Fibroblast of lung (primary cell): ENCODE results near the gene VCAN. TPM values are rescaled to one million over a fixed set of nuclear protein-coding genes. Genes with fewer than 3 reads are reported as not detected.

Experiments
- DNase-seq, 2 donors: peaks; one replicate each; pipeline versions ENCODE4 v3.0.0 to v3.0.0-alpha.2; 2010; ENCODE audit warnings: low read depth in 2 of 2
- H2AFZ ChIP-seq: 2 replicates; pipeline ENCODE4 v1.5.1; 2012; ENCODE audit warnings: low read length, control low read depth, inconsistent platforms
- H3K27ac ChIP-seq: 2 replicates; pipeline ENCODE4 v1.5.1; 2011; ENCODE audit warnings: low read length, control low read depth; ENCODE audit not compliant: insufficient read depth
- H3K27me3 ChIP-seq: 2 replicates; pipeline ENCODE4 v1.5.1; 2011; ENCODE audit warnings: mild to moderate bottlenecking, low read length; ENCODE audit not compliant: control insufficient read depth, insufficient read depth
- H3K36me3 ChIP-seq: 2 replicates; pipeline ENCODE4 v1.5.1; 2011; ENCODE audit warnings: low read length; ENCODE audit not compliant: control insufficient read depth, insufficient read depth
- H3K4me1 ChIP-seq: 2 replicates; pipeline ENCODE4 v1.5.1; 2011; ENCODE audit warnings: low read length; ENCODE audit not compliant: control insufficient read depth, insufficient read depth; ENCODE audit errors: extremely low read depth
- H3K4me2 ChIP-seq: 2 replicates; pipeline ENCODE4 v1.5.1; 2011; ENCODE audit warnings: low read length, control low read depth; ENCODE audit not compliant: insufficient read depth; ENCODE audit errors: extremely low read depth
- H3K4me3 ChIP-seq, 4 experiments: fragments of 200-600 bp in 1 of 4; sonication (generic) in 1 of 4; replicated peaks in 1 of 4; 2 replicates each; pipeline ENCODE4 v1.5.1; 2011 to 2016; ENCODE audit warnings: low read length in 4 of 4, low read depth in 3 of 4, mild to moderate bottlenecking in 3 of 4, control low read depth in 2 of 4, inconsistent platforms in 1 of 4, mixed read lengths in 1 of 4; ENCODE audit not compliant: insufficient read depth in 1 of 4; ENCODE audit errors: control extremely low read depth in 1 of 4
- H3K79me2 ChIP-seq: 2 replicates; pipeline ENCODE4 v1.5.1; 2012; ENCODE audit warnings: mild to moderate bottlenecking, low read length, inconsistent platforms; ENCODE audit not compliant: control insufficient read depth, insufficient read depth
- H3K9ac ChIP-seq: 2 replicates; pipeline ENCODE4 v1.5.1; 2011; ENCODE audit warnings: mild to moderate bottlenecking, low read length, control low read depth; ENCODE audit not compliant: insufficient read depth
- H3K9me3 ChIP-seq: 2 replicates; pipeline ENCODE4 v1.5.1; 2012; ENCODE audit warnings: low read depth, low read length; ENCODE audit not compliant: control insufficient read depth, insufficient read depth
- H4K20me1 ChIP-seq: 2 replicates; pipeline ENCODE4 v1.5.1; 2011; ENCODE audit warnings: low read length; ENCODE audit not compliant: control insufficient read depth, insufficient read depth; ENCODE audit errors: extremely low read depth
- EZH2 ChIP-seq: IDR thresholded peaks from 2 replicates; pipeline ENCODE4 v1.5.1; 2012; ENCODE audit warnings: low read length, control low read depth, mild to moderate bottlenecking; ENCODE audit errors: missing control alignments
- polyA plus RNA-seq, 2 donors: library from polyadenylated mRNA; depleted of rRNA in 1 of 2; stranded (reverse) in 1 of 2; unstranded in 1 of 2; fragments of >200 nt; gene quantifications; 2 replicates each; pipeline ENCODE4 v1.2.1, GENCODE V29; 2011 to 2012; ENCODE audit warnings: missing spikeins in 1 of 2
- total RNA-seq: library from RNA; depleted of rRNA; stranded (reverse); fragments of >200 nt; gene quantifications from 2 replicates; pipeline ENCODE4 v1.2.1, GENCODE V29; 2014
- TF ChIP-seq, protein P1 (sequence below), 2 donors: IDR thresholded peaks in 1 of 2; conservative IDR thresholded peaks in 1 of 2; 1 replicate in 1 of 2; 2 replicates in 1 of 2; pipeline ENCODE4 v1.5.1; 2011 to 2012; ENCODE audit warnings: low read length in 2 of 2, control low read depth in 1 of 2, inconsistent platforms in 1 of 2, low read depth in 1 of 2, mild to moderate bottlenecking in 1 of 2

The VCAN gene
- total and polyA plus RNA-seq, 2 donors (not counting 1 experiment from before 2014, with no cell fraction given) = 51.9 to 227 TPM

DNA sequence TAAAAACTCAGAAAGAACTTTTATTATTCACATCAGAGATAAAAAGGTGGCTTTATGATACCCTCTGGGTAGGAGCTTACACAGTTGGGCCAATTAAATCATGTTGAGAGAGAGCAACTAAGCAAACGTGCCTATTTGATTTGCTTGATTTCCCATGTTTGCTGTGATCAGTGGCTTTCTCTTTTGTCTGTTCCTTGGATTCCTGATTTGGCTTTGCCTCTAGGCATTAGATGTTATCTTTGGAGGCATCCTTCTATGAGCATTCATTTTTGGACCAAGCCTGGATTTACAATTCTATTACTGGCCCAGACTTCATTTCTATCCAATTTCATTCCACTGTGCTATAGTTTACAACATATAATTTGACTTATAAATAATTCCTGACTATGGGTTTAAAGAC lies 35.9 kb downstream of the VCAN start:
- Histone ChIP-seq H4K20me1 (peaks cover 1% of the 10 kb centered on the region), H3K36me3 (no peaks in the 10 kb centered on the region), H3K27ac (no peak overlapping the region), H3K9me3 (no peaks in the 10 kb centered on the region), H2AFZ (no peak overlapping the region), H3K27me3 (no peaks in the 10 kb centered on the region), H3K4me1 (peaks cover 9% of the 10 kb centered on the region), H3K4me3 (no peak overlapping the region), H3K79me2 (no peaks in the 10 kb centered on the region), H3K9ac (no peak overlapping the region), H3K4me2 (no peak overlapping the region)
- no peak for DNase-seq
- no peak for TF ChIP-seq EZH2
- TF ChIP-seq, protein P1, sequence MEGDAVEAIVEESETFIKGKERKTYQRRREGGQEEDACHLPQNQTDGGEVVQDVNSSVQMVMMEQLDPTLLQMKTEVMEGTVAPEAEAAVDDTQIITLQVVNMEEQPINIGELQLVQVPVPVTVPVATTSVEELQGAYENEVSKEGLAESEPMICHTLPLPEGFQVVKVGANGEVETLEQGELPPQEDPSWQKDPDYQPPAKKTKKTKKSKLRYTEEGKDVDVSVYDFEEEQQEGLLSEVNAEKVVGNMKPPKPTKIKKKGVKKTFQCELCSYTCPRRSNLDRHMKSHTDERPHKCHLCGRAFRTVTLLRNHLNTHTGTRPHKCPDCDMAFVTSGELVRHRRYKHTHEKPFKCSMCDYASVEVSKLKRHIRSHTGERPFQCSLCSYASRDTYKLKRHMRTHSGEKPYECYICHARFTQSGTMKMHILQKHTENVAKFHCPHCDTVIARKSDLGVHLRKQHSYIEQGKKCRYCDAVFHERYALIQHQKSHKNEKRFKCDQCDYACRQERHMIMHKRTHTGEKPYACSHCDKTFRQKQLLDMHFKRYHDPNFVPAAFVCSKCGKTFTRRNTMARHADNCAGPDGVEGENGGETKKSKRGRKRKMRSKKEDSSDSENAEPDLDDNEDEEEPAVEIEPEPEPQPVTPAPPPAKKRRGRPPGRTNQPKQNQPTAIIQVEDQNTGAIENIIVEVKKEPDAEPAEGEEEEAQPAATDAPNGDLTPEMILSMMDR (conservative IDR thresholded peaks at IDR 0.05 in 1 of 2, IDR thresholded peaks at IDR 0.05 in 1 of 2; ENCODE audit: low read depth in 1 of 2, low read length in 2 of 2) = no peak

DNA sequence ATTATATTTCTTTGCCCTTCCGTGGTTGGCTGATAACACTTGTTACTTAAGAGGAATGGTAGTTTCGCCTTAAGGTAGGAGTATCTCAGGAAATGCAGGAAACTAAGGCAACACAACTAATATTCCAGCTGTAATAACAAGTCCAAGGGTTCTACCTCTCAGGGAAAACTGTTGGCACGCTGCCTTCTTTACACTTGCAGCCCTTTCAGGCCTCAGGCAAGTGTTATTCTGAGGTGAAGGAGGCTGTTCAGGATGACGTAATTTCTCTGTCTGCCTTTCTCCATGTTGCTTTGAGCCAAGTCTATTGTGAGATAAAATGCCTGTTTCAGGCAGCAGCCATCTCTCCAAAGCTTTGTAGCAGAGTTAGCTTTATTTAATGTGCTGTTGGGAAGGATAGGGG lies 38.0 kb downstream of the VCAN start:
- peak; percentile 50 to 94 for DNase-seq
- Histone ChIP-seq H2AFZ (no peak overlapping the region), H4K20me1 (no peaks in the 10 kb centered on the region), H3K4me2 (no peak overlapping the region), H3K4me1 (no peaks in the 10 kb centered on the region), H3K27me3 (no peaks in the 10 kb centered on the region), H3K9ac (no peak overlapping the region), H3K36me3 (no peaks in the 10 kb centered on the region), H3K9me3 (no peaks in the 10 kb centered on the region), H3K27ac (no peak overlapping the region), H3K4me3 (no peak overlapping the region), H3K79me2 (no peaks in the 10 kb centered on the region)
- no peak for TF ChIP-seq EZH2
- TF ChIP-seq, protein P1 (conservative IDR thresholded peaks at IDR 0.05 in 1 of 2, IDR thresholded peaks at IDR 0.05 in 1 of 2; ENCODE audit: low read depth in 1 of 2, low read length in 2 of 2) = no peak

DNA sequence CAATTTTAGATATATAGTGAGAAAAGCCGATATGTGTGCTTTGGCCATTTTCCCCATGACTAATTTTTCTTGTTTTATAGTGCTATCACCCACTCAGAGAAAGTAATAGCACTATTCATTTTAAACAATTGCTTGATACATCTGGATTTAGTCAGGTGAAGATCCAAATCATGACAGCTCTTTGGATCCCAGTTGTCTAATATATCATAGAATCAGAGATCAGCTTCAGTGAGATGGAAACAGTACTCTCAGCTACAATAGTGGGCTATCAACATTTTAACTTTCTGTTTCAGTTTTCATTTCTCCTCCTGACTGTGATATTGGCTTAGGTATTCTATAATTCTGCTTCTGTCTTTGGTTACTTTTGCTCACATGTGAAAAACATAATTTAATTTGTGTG lies 38.7 kb downstream of the VCAN start:
- H3K36me3 ChIP-seq = no peaks in the 10 kb centered on the region
- H3K9ac ChIP-seq = no peak overlapping the region

More for the DNA sequence above, 38.7 kb downstream of the VCAN start:
- H3K9me3 ChIP-seq = no peaks in the 10 kb centered on the region
- peak in 1 of 2 donors; percentile 36 for DNase-seq
- H3K27ac ChIP-seq = no peak overlapping the region
- peak overlapping the region in 1 of 4 experiments; percentile 11 for H3K4me3 ChIP-seq
- peak overlapping the region; percentile 19 for H2AFZ ChIP-seq
- H3K79me2 ChIP-seq = no peaks in the 10 kb centered on the region
- no peaks in the 10 kb centered on the region for H4K20me1 ChIP-seq
- peak overlapping the region; percentile 52 for H3K4me2 ChIP-seq
- H3K4me1 ChIP-seq = no peaks in the 10 kb centered on the region
- TF ChIP-seq, protein P1 (conservative IDR thresholded peaks at IDR 0.05 in 1 of 2, IDR thresholded peaks at IDR 0.05 in 1 of 2; ENCODE audit: low read depth in 1 of 2, low read length in 2 of 2) = no peak
- no peak for TF ChIP-seq EZH2
- H3K27me3 ChIP-seq = no peaks in the 10 kb centered on the region
